ENCODE data around the gene IQSEC1.
"Not testable (repeated sequence)": the region's sequence is repeated elsewhere in the genome, so short reads cannot be mapped to it uniquely, and the experiment has no call there.

The IQSEC1 gene

GRCh38 chr3:12861611-12862010 lies 211.6 kb downstream of the IQSEC1 start:
- DNase-seq (ENCODE audit: low spot score) = no peak

GRCh38 chr3:12859840-12860239 lies 213.4 kb downstream of the IQSEC1 start:
- no peak for DNase-seq (ENCODE audit: low spot score)
- H3K27ac ChIP-seq = no peak overlapping the region
- POLR2A ChIA-PET (ENCODE audit: low non-redundant PET) = no interaction called here
- CTCF ChIA-PET = no interaction called here
- TF ChIP-seq CTCF (conservative IDR thresholded peaks at IDR 0.05; ENCODE audit: low read depth) = no peak

More at GRCh38 chr3:12861611-12862010, 211.6 kb downstream of the IQSEC1 start:
- no peak overlapping the region for H3K27ac ChIP-seq
- no peak for TF ChIP-seq CTCF (conservative IDR thresholded peaks at IDR 0.05; ENCODE audit: low read depth)
- POLR2A ChIA-PET (ENCODE audit: low non-redundant PET) = no interaction called here
- CTCF ChIA-PET = no interaction called here

GRCh38 chr3:12856626-12857025 lies 216.6 kb downstream of the IQSEC1 start:
- H3K27ac ChIP-seq = no peak overlapping the region
- CTCF ChIA-PET = no interaction called here
- TF ChIP-seq CTCF (conservative IDR thresholded peaks at IDR 0.05; ENCODE audit: low read depth) = no peak
- POLR2A ChIA-PET (ENCODE audit: low non-redundant PET) = no interaction called here
- DNase-seq (ENCODE audit: low spot score) = no peak

- POLR2A ChIA-PET (ENCODE audit: low non-redundant PET) = no interaction called here
- no peak overlapping the region for H3K27ac ChIP-seq
- DNase-seq (ENCODE audit: low spot score) = no peak
- CTCF ChIA-PET = interaction anchor here (0.9 kb wide), 1 partner anchor 39 kb away, joined by 3 read pairs; no protein-coding TSS in a partner anchor
- no peak for TF ChIP-seq CTCF (conservative IDR thresholded peaks at IDR 0.05; ENCODE audit: low read depth)
Measured at GRCh38 chr3:12854565-12854964, 218.7 kb downstream of the IQSEC1 start.

- H3K27ac ChIP-seq; POLR2A ChIA-PET (ENCODE audit: low non-redundant PET); DNase-seq (ENCODE audit: low spot score); CTCF ChIA-PET: not testable (repeated sequence)
Measured at GRCh38 chr3:12853847-12854246, 219.4 kb downstream of the IQSEC1 start.

- no peak for TF ChIP-seq CTCF (conservative IDR thresholded peaks at IDR 0.05; ENCODE audit: low read depth)
- CTCF ChIA-PET = no interaction called here
- POLR2A ChIA-PET (ENCODE audit: low non-redundant PET) = no interaction called here
- H3K27ac ChIP-seq = no peak overlapping the region
- no peak for DNase-seq (ENCODE audit: low spot score)
Measured at GRCh38 chr3:12852201-12852600, 221.0 kb downstream of the IQSEC1 start.
